BE2C (cell line): Measurements from ENCODE around the gene CPA5.

Source experiments
- DNase-seq: peaks from one replicate; pipeline ENCODE4 v3.0.0-alpha.2; 2020
- H3K27me3 ChIP-seq: fragments of 250-450 bp; sonication (Bioruptor Pico); 2 replicates; pipeline ENCODE4 v1.5.1; 2020; ENCODE audit warnings: mild to moderate bottlenecking
- H3K36me3 ChIP-seq: fragments of 250-450 bp; sonication (Bioruptor Pico); 2 replicates; pipeline ENCODE4 v1.5.1; 2020; ENCODE audit warnings: mild to moderate bottlenecking
- H3K4me1 ChIP-seq: fragments of 250-450 bp; sonication (Bioruptor Pico); 2 replicates; pipeline ENCODE4 v1.5.1; 2020
- H3K4me3 ChIP-seq: 2 replicates; pipeline ENCODE4 v1.5.1; 2011; ENCODE audit warnings: low read depth, low read length
- H3K9me3 ChIP-seq: fragments of 250-450 bp; sonication (Bioruptor Pico); 2 replicates; pipeline ENCODE4 v1.5.1; 2020
- CTCF ChIP-seq: IDR thresholded peaks from 2 replicates; pipeline ENCODE4 v1.5.1; 2012; ENCODE audit warnings: mild to moderate bottlenecking, low read depth, low read length

The CPA5 gene

DNA sequence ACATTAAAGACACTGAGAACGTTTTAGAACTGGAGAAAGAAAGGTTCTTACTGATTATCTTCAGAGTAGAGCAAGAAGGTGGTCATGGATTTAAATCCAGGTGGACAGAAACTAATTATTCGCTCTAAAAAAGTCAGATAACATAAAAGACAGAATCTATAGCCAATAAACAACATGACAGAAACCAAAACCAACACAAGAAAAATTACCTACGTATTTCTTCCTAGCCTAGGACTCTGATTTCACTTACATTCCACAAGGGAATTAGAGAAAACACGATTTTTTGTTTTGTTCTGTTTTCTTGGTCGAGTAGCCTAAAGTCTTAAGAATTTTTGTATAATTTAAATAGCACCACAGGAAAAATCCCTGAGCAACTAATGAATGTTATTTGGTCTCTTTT is 50.8 kb downstream of the CPA5 start:
- DNase-seq, result no peak
- Histone ChIP-seq H3K4me3 (no peak overlapping the region), H3K9me3 (no peaks in the 10 kb centered on the region), H3K36me3 (no peaks in the 10 kb centered on the region; the same call in 1 of the 2 replicates), H3K4me1 (no peaks in the 10 kb centered on the region; the same call in 1 of the 2 replicates), H3K27me3 (no peaks in the 10 kb centered on the region)
- no peak for TF ChIP-seq CTCF

GRCh38 chr7:130396109-130396508 is 51.5 kb downstream of the CPA5 start:
- no peaks in the 10 kb centered on the region for H3K27me3 ChIP-seq

DNA sequence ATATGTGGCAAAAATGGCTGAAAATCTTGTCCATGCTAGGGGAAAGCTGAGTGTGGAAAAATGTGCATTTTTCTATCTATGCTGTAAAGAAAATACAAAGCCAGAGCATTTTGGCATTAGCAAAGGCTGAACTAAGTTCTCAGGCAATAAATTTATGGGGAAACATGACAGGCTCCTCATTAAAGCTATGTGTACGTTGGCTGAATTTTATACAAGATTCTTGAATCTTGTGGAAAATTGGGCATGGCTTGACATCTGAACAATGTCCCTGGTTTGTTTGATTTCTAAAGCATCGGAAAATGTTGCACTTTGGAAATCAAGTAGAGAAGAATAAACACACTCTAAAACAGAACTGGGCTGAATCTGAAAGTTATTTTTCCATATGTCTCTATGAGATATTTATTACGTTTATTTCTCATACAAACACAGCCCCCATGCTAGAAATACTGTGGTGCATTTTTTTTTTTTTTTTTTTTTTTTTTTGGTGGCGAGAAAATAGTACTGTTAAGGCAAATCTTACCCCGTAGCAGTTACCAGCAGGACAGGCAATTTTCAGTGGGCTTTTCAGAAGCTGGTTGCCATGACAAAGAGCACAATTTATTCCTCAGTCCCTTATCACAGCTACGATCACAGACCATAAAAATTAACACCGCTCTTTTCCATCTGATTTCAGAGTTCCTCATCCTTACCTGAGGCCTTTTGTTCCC is 52.6 kb downstream of the CPA5 start:
- H3K4me1 ChIP-seq, result no peaks in the 10 kb centered on the region; the same call in 1 of the 2 replicates
- TF ChIP-seq CTCF, result no peak
- H3K27me3 ChIP-seq, result no peaks in the 10 kb centered on the region
- no peaks in the 10 kb centered on the region for H3K9me3 ChIP-seq
- H3K36me3 ChIP-seq, result peaks cover 5% of the 10 kb centered on the region; the same call in 1 of the 2 replicates
- DNase-seq, result no peak
- H3K4me3 ChIP-seq, result no peak overlapping the region

More at GRCh38 chr7:130396109-130396508, 51.5 kb downstream of the CPA5 start:
- H3K4me1 ChIP-seq, result no peaks in the 10 kb centered on the region; the same call in 1 of the 2 replicates
- H3K9me3 ChIP-seq, result no peaks in the 10 kb centered on the region
- DNase-seq, result no peak
- no peak overlapping the region for H3K4me3 ChIP-seq
- no peak for TF ChIP-seq CTCF
- H3K36me3 ChIP-seq, result peaks cover 5% of the 10 kb centered on the region; the same call in 1 of the 2 replicates

GRCh38 chr7:130397758-130398073 is 53.1 kb downstream of the CPA5 start:
- H3K27me3 ChIP-seq, result no peaks in the 10 kb centered on the region
- no peaks in the 10 kb centered on the region for H3K9me3 ChIP-seq
- no peak overlapping the region for H3K4me3 ChIP-seq
- peaks cover 8% of the 10 kb centered on the region for H3K36me3 ChIP-seq
- no peak for TF ChIP-seq CTCF
- no peak for DNase-seq
- H3K4me1 ChIP-seq, result no peaks in the 10 kb centered on the region; the same call in 1 of the 2 replicates

- TF ChIP-seq CTCF, result no peak
- Histone ChIP-seq H3K27me3 (no peaks in the 10 kb centered on the region), H3K9me3 (no peaks in the 10 kb centered on the region), H3K36me3 (peaks cover 8% of the 10 kb centered on the region), H3K4me1 (no peaks in the 10 kb centered on the region; the same call in 1 of the 2 replicates), H3K4me3 (no peak overlapping the region)
- DNase-seq, result no peak
These were observed 54.0 kb downstream of the CPA5 start for GRCh38 chr7:130398526-130399090.

DNA sequence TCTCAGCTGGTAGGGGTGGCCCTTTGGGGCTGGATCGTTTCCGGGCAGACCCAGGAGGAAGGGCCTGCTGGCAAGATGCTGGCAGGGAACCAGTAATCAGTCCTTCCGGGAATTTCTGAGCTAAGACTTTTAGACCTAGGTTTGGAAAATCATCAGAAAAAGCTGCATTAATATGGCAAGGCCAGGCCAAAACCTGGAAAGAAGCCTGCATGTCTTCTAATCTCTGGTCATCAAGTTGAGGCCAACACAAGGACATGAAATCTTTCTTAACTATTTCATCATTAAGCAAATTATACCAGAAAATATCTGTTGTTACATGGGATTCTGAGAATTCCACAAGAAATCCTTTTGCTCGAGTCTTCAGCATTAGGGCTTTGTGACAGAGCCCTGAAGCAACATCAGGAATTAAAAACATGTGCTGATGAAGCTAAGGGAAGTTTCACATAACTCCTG is 55.5 kb downstream of the CPA5 start:
- peaks cover 8% of the 10 kb centered on the region for H3K36me3 ChIP-seq
- H3K9me3 ChIP-seq, result no peaks in the 10 kb centered on the region
- no peak for DNase-seq
- H3K4me1 ChIP-seq, result peaks cover 3% of the 10 kb centered on the region; the same call in 1 of the 2 replicates
- H3K4me3 ChIP-seq, result no peak overlapping the region
- no peak for TF ChIP-seq CTCF
- no peaks in the 10 kb centered on the region for H3K27me3 ChIP-seq
